M059J (cell line): Measurements from ENCODE around the gene UBE2I. TPM values are rescaled to one million over a fixed set of nuclear protein-coding genes. Genes with fewer than 3 reads are reported as not detected.

Experiments
- DNase-seq: peaks from one replicate; pipeline ENCODE4 v3.0.0-alpha.2; 2012; ENCODE audit warnings: low read depth
- total RNA-seq: library from RNA; depleted of rRNA; stranded (reverse); fragments of >200 nt; shearing (Covaris generic); gene quantifications from 2 replicates; pipeline ENCODE4 v1.2.3, GENCODE V29; 2014

Gene UBE2I
- total RNA-seq, 1 experiment from 2014 or later: 85.7 TPM

GRCh38 chr16:1343428-1344242, 34.2 kb downstream of the UBE2I start:
- DNase-seq: no peak

- no peak for DNase-seq
Measured at GRCh38 chr16:1344499-1344898, 35.1 kb downstream of the UBE2I start.

DNA sequence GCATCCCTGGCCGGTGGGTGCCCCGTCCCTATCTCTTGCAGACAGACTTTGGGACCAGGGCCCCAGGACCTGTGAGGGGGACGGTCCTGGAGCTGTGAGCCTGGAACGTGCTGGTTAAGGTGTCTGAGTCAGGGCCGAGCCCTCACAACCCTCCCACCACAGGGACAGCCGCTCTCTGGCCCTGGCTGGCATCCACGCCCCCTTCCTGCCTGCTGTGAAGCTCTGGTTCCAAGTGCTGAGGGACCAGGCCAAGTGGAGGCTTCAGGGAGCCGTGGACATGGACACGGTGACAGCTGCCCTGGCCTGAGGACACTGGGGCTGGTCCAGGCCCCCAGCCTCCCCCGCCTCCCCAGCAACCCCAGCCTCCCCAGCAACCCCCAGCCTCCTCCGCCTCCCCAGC, 35.7 kb downstream of the UBE2I start:
- DNase-seq: peak; percentile 51

DNA sequence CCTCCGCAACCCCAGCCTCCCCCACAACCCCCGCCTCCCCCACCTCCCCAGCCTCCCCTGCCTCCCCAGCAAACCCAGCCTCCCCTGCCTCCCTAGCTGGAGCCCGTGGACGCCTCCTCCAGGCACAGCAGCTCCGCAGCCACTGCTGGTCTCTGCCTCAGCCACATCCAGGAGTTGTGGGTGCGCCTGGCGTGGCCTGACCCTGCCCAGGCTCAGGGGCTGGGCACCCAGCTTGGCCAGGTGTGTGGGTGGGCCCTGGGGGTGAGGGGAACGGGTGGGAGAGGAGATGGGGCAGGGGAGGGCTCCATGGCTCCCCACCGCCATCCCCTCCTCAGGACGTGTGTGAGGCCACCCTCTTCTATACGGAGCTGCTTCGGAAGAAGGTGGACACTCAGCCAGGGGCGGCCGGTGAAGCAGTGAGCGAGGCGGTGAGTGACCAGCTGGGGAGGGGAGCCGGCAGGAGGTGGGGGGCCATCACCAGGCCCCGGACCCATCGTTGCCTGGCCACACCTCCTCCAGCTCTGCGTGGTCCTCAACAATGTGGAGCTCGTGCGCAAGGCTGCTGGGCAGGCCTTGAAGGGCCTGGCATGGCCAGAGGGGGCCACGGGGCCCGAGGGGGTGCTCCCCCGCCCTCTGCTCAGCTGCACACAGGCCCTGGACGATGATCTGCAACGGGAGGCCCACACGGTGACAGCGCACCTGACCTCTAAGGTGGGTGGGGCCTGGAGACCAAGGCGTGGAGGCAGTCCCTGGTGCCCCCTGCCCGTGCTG, 36.4 kb downstream of the UBE2I start:
- no peak for DNase-seq

DNA sequence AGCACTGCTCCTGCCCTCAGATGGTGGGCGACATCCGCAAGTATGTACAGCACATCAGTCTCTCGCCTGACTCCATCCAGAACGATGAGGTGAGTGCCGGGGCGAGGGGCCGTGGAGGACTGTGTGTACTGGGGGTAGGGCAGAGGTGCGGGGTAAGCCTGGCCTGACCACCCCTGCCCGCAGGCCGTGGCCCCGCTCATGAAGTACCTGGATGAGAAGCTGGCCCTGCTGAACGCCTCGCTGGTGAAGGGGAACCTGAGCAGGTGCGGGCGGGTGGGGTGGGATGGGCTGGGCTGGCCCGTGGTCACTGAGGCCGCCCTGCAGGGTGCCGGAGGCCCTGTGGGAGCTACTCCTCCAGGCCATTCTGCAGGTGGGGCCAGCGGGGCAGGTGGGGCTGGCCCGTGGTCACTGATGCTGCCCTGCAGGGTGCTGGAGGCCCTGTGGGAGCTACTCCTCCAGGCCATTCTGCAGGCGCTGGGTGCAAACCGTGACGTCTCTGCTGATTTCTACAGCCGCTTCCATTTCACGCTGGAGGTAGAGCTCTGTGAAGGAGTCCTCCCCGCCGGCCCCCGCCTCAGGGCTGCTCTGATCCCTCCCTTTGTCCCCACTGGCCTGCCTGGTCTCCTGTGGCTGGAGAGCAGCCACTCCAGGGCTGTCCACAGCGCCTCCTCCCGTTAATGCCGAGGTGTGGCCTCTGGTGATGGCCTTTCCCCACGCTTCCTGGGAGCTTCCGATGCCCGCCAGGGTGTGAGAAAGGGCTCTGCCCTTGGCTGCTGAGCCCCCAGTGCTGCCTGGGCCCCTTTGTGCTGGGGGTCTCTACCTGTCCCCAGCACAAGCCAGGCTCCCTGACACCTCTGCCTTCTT, 37.2 kb downstream of the UBE2I start:
- no peak for DNase-seq

GRCh38 chr16:1347286-1347855, 37.9 kb downstream of the UBE2I start:
- no peak for DNase-seq

DNA sequence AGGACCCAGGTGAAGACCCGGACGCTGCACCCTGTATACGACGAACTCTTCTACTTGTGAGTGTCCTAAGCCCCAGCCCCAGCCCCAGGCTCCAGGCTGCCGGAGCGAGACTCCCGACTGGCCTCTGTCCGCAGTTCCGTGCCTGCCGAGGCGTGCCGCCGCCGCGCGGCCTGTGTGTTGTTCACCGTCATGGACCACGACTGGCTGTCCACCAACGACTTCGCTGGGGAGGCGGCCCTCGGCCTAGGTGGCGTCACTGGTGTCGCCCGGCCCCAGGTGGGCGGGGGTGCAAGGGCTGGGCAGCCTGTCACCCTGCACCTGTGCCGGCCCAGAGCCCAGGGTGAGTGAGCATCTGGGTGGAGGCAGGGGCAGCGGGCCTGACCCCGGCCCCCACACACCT, 38.5 kb downstream of the UBE2I start:
- DNase-seq: no peak

DNA sequence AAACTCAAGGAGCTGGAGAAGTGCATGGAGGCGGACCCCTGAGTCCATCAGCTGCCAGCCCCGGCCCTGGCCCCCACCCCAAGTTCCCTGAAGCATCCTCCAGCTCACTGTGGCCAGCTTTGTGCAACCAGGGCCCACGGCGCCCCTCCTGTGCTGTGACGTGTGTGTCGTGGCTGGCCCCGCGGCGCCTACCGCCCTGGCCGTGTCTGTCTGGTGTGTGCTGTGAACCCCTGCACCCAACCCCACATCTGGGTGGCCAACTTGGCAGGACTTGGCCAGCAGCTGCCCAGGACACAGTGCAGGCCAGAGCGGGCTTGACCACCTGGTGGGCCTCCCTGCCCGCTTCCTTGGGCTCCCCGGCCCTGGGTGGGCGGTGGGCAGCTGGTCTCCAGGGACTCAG, 39.0 kb downstream of the UBE2I start:
- DNase-seq: no peak

DNA sequence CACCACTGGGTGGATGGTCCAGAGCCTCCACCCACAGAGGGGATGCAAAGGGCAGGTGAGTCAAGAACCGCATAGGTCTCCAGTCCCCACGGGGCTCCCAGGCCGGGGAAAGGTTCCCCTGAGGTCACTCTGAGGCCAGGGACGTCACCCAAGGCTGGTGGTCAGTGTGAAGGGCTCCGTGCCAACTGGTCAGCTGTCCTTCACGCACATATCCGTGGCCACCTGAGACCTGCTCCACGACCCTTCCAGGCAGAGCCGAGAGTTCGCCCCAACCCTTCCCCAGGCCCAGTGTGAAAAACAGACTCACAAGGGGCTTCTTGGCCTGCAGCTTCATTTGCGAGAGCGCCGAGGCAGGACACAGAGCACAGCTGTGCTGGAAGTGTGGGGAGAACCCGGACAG, 39.5 kb downstream of the UBE2I start:
- no peak for DNase-seq

DNA sequence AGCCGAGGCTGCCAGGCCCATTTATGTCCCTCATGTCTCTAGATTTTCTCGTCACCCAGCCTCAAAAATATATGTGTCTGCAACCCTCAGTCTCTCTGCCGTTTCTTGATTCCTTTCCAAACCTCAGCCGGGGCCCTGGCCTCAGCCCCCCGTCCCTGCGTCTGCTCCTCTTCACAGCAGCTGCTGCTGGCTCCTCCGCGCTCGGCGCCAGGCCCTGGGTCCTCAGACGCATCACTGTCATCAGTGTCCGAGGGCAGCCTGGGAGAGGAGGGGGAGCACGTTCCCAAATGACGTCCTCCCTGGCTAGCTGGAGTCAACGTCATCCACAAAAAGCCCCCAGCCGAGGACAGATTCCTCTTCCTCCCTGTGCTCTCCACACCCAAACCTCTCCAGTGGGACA, 39.9 kb downstream of the UBE2I start:
- DNase-seq: no peak

- DNase-seq: no peak
Measured at GRCh38 chr16:1349951-1350350, 40.5 kb downstream of the UBE2I start.

GRCh38 chr16:1350691-1351090, 41.3 kb downstream of the UBE2I start:
- DNase-seq: no peak

DNA sequence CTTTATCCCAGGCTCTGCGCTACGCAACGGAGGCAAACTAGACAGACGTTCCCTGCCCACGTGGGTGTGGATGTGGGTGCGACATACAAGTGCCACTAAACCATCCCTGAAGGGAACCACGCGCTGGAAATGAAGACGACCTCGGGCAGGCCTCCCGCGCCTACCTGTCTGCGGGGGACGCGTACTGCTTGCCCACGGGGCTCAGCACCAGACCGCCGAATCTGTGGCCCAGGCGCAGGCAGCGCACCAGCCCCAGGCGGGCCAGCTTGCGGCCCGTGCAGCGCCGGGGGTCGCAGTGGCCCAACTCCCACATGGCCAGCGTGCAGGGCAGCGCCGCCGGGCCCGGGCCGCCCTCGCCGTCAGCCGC, 41.8 kb downstream of the UBE2I start:
- DNase-seq: no peak

DNA sequence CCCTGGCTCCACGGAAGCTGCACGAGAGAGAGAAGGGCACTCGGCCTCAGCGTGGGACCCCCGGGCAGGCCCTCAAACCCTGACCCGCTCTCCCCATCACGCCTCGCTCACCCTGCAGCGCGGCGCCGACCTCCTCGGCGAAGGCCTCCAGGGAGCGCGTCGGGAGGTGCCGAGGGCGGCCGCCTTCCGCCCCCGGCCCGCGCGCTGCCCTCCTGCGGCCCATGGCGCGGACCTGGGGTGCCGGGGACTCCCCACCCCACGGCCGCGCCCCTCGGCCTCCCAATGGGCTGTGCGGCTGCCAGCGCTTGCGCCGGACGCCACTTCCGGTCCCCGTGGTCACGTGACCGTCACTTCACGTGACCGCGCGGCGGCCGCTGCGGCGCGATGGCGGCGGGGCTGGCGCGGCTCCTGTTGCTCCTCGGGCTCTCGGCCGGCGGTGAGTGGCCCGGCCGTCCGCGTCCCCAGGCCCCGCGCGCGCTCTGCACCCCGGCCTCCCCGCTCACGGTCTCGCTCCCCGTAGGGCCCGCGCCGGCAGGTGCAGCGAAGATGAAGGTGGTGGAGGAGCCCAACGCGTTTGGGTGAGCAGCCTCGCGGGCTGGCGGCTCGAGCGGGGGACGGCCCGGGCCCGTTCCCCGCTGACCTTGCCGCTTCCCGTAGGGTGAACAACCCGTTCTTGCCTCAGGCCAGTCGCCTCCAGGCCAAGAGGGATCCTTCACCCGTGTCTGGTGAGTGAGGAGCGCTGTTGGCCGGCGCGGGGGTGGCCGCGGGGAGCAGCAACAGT, 42.3 kb downstream of the UBE2I start, which contains the start of the genes GNPTG and TSR3:
TSS of gene GNPTG (plus strand) at position 350 of the 781 bp plus-strand sequence. CDS start at position 385, 35 bp downstream.
TSS of gene TSR3 (minus strand) at position 297 of the 781 bp plus-strand sequence. CDS start at position 223, 74 bp downstream.
- peak; percentile 83 for DNase-seq

GRCh38 chr16:1354815-1355540, 45.5 kb downstream of the UBE2I start:
- DNase-seq: no peak

GRCh38 chr16:1355591-1355990, 46.2 kb downstream of the UBE2I start:
- DNase-seq: no peak

- DNase-seq: no peak
Measured at GRCh38 chr16:1356061-1356900, 46.8 kb downstream of the UBE2I start.

DNA sequence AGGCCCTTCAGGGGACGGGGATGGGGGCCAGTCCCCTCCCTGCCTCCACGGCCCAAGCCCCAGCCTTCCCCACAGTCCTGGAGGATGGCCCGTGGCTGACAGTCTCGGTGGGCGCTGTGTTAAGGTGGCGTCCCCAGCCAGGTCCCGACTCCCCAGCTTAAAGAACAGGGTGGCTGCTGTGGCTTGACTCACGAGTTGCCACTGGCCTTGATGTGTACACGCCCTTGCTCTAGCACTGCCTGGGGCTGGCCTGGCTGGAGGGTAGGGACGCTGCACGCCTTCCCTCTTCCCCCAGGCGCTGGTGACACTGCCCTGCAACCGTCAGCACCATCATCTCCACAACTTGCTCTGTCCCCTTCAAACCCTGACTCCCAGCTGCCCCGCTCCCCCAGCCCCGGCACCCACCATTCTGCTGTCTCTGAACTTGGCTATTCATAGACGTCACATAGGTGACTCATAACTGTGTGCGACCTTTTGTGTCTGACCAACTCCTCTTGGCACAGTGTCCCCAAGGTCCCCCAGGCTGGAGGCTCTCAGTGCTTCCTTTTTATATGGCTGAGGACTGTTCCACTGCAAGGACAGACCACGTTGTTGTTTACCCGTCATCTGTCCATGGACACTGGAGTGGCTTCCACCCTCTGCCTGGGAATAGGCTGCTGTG, 48.6 kb downstream of the UBE2I start:
- DNase-seq: peak; percentile 63
